Transverse colon (tissue), 4 donors: ENCODE measurements around the gene C15orf61.
A peak's percentile ranks its signal among the peaks of the same experiment; 100 is the strongest.

Experiments used
- POLR2A ChIP-seq: fragments of 450-650 bp; IDR thresholded peaks from one replicate; pipeline ENCODE4 v1.6.1; 2016; ENCODE audit warnings: antibody characterized with exemption, mild to moderate bottlenecking, moderate library complexity
- POLR2AphosphoS5 ChIP-seq, 3 donors: sonication (generic); formaldehyde crosslinking; IDR thresholded peaks; one replicate each; pipeline ENCODE4 v1.6.1; 2016; ENCODE audit warnings: antibody characterized with exemption in 3 of 3
- TF ChIP-seq, protein P1 (sequence below), 5 experiments: fragments of 200-600 bp in 3 of 5; fragments of 450-650 bp in 2 of 5; sonication (generic) in 3 of 5; IDR thresholded peaks; 1 replicate in 2 of 5; 2 replicates in 3 of 5; pipeline ENCODE4 v1.5.1; 2016 to 2017; ENCODE audit warnings: antibody characterized with exemption in 5 of 5, inconsistent platforms in 3 of 5, mild to moderate bottlenecking in 2 of 5, moderate library complexity in 1 of 5

GRCh38 chr15:67521029-67521782, at the start of gene C15orf61:
- TF ChIP-seq, protein P1, sequence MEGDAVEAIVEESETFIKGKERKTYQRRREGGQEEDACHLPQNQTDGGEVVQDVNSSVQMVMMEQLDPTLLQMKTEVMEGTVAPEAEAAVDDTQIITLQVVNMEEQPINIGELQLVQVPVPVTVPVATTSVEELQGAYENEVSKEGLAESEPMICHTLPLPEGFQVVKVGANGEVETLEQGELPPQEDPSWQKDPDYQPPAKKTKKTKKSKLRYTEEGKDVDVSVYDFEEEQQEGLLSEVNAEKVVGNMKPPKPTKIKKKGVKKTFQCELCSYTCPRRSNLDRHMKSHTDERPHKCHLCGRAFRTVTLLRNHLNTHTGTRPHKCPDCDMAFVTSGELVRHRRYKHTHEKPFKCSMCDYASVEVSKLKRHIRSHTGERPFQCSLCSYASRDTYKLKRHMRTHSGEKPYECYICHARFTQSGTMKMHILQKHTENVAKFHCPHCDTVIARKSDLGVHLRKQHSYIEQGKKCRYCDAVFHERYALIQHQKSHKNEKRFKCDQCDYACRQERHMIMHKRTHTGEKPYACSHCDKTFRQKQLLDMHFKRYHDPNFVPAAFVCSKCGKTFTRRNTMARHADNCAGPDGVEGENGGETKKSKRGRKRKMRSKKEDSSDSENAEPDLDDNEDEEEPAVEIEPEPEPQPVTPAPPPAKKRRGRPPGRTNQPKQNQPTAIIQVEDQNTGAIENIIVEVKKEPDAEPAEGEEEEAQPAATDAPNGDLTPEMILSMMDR (IDR thresholded peaks at IDR 0.05), result peak in 1 of 5 experiments; percentile 3
- TF ChIP-seq POLR2A (peak; percentile 74), POLR2AphosphoS5 (IDR thresholded peaks at IDR 0.05) (peak; percentile 12 to 80 (median 73))
